Ovary (tissue), 9 donors: ENCODE data around the gene PMEL. TPM values are rescaled to one million over a fixed set of nuclear protein-coding genes. Genes with fewer than 3 reads are reported as not detected.
"Not testable (repeated sequence)": the region's sequence is repeated elsewhere in the genome, so short reads cannot be mapped to it uniquely, and the experiment has no call there.

ENCODE experiments used
- DNase-seq, 5 donors: peaks; one replicate each; pipeline ENCODE4 v3.0.0-alpha.2; 2019 to 2020
- H3K27ac ChIP-seq, 2 donors: fragments of 200-600 bp; one replicate each; pipeline versions ENCODE4 v1.5.1 to v1.8.0; 2019 to 2022
- H3K27me3 ChIP-seq: fragments of 200-600 bp; one replicate; pipeline ENCODE4 v1.8.0; 2022
- H3K36me3 ChIP-seq: fragments of 200-600 bp; sonication (generic); one replicate; pipeline ENCODE4 v1.5.1; 2019
- H3K4me1 ChIP-seq: one replicate; pipeline ENCODE4 v1.8.1; 2013; ENCODE audit warnings: mild to moderate bottlenecking, moderate library complexity; ENCODE audit not compliant: insufficient read depth
- H3K4me3 ChIP-seq: fragments of 200-600 bp; sonication (generic); one replicate; pipeline ENCODE4 v1.5.1; 2017
- H3K9me3 ChIP-seq, 2 donors: fragments of 200-600 bp in 1 of 2; sonication (generic) in 1 of 2; one replicate each; pipeline versions ENCODE4 v1.5.1 to v1.8.1; 2013 to 2019; ENCODE audit warnings: mild to moderate bottlenecking in 1 of 2, moderate library complexity in 1 of 2
- EP300 ChIP-seq: sonication (generic); formaldehyde crosslinking; IDR thresholded peaks from one replicate; pipeline ENCODE4 v1.6.1; 2017; ENCODE audit warnings: antibody characterized with exemption
- POLR2A ChIP-seq: fragments of 450-650 bp; IDR thresholded peaks from one replicate; pipeline ENCODE4 v1.6.1; 2017; ENCODE audit warnings: antibody characterized with exemption, mild to moderate bottlenecking, moderate library complexity
- WGBS, 3 donors: extraction: QIAGEN DNeasy Blood & Tissue Kit in 1 of 3; methylation state at CpG; one replicate each; pipeline versions ENCODE4 v1.1.5 to v1.1.7; 2013 to 2017; 5-methylcytosine and 5-hydroxymethylcytosine counted together
- intact Hi-C, 4 donors: fragments of 100-400 bp; cut with DNase I; formaldehyde crosslinking; loops; one replicate each; pipeline versions ENCODE4 v1.11.0 to v1.15.1; 2022 to 2023
- polyA plus RNA-seq, 2 donors: library from polyadenylated mRNA; stranded (reverse); fragments of 200-250 nt in 1 of 2; fragments of 350-450 nt in 1 of 2; fragmentation: Illumina TruSeq in 1 of 2; extraction: RNeasy Lipid Tissue Mini Kit (QIAGEN cat#74804) in 1 of 2; gene quantifications; one replicate each; pipeline ENCODE4 v1.2.3, GENCODE V29; 2013 to 2014
- total RNA-seq, 7 donors: library from RNA; depleted of rRNA in 2 of 7; stranded (reverse); fragments of >200 nt in 2 of 7; fragmentation: NEBNext Ultra II Directional in 3 of 7; extraction: Animal tissue kit (Norgen Biotek cat#: 25700) in 3 of 7; gene quantifications; one replicate each; pipeline versions ENCODE4 v1.1.0 to v1.2.4, GENCODE V29; 2016 to 2023
- TF ChIP-seq, protein P1 (sequence below), 3 donors: fragments of 450-650 bp in 2 of 3; fragments of 200-600 bp in 1 of 3; IDR thresholded peaks; one replicate each; pipeline versions ENCODE4 v1.5.1 to v1.8.0; 2016 to 2022; ENCODE audit warnings: antibody characterized with exemption in 3 of 3, mild to moderate bottlenecking in 1 of 3
- donor health status: DM: no; HTN: no; CAD: no; lungs with moderate emphysema.
- donor health status: DM: no; HTN: no; CAD: no.
- donor health status: Bipolar disorder and iron deficiency.
- donor health status: DM: yes; HTN: yes; CAD: no.
- donor health status: DM: no; HTN: no; CAD: no.
- donor health status: DM: yes; HTN: yes; CAD: no.

The PMEL gene
- total and polyA plus RNA-seq, 9 donors, result 2.0 to 11.5 (median 3.6) TPM

DNA sequence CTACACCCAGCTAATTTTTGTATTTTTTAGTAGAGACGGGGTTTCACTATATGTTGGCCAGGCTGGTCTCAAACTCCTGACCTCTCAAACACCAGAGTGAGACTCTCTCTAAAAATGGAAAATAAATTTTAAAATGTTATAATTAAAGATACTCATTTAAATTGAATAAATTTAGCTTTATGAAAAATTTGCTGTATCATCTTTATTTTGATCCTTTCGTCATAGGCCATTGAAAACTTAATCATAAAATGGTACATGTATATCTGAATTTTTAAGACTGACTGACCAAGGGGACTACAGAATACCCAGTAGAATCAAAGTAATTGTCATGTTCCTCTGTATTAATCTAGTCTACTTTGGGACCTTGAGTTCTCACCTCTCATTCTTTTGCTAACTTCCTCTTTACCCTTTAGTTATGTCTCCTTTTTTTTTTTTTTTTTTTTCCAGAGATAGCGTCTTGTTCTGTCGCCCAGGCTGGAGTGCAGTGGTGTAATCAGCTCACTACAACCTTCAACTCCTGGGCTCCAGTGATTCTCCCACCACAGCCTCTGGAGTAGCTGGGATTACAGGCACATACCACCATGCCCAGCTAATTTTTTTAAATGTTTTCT lies 17.5 kb upstream of the PMEL start:
- Histone ChIP-seq H3K9me3 (no peaks in the 10 kb centered on the region), H3K36me3 (no peaks in the 10 kb centered on the region), H3K4me3 (no peak overlapping the region), H3K27ac (no peak overlapping the region), H3K4me1 (no peaks in the 10 kb centered on the region), H3K27me3 (no peaks in the 10 kb centered on the region)
- TF ChIP-seq POLR2A, result no peak
- TF ChIP-seq, protein P1, sequence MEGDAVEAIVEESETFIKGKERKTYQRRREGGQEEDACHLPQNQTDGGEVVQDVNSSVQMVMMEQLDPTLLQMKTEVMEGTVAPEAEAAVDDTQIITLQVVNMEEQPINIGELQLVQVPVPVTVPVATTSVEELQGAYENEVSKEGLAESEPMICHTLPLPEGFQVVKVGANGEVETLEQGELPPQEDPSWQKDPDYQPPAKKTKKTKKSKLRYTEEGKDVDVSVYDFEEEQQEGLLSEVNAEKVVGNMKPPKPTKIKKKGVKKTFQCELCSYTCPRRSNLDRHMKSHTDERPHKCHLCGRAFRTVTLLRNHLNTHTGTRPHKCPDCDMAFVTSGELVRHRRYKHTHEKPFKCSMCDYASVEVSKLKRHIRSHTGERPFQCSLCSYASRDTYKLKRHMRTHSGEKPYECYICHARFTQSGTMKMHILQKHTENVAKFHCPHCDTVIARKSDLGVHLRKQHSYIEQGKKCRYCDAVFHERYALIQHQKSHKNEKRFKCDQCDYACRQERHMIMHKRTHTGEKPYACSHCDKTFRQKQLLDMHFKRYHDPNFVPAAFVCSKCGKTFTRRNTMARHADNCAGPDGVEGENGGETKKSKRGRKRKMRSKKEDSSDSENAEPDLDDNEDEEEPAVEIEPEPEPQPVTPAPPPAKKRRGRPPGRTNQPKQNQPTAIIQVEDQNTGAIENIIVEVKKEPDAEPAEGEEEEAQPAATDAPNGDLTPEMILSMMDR (IDR thresholded peaks at IDR 0.05), result no peak
- no peak for TF ChIP-seq EP300
- 63 to 66% (median 66%) methylated on average over 4 of the region's 4 CpGs for WGBS, 3 donors
- intact Hi-C loops, result no loop called here
- DNase-seq, result no peak

DNA sequence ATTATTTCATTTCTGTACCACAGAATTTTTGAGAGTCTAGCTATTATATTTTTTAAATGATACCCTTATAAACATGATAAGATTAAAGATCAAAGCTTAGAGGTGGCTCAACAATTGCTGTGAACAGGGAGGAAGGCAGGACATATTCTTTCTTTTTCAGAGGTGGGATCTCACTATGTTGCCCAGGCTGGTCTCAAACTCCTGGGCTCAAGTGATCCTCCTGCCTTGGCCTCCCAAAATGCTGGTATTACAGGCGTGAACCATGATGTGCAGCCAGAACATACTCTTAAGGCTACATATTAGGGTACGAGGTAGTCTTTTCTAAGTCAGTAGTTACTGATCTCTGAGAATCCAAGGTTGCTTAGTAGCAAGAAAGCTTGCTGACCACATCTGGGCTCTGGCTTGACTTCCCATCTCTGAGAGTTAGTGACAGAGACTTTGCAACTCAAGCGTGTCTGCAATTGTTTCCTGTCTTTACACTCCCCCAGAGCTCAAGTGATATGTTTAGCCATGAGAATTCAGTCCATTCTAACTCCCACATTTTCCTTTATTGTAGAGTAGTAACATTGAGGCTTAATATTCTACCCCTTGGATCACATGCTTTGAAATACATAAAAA lies 16.6 kb upstream of the PMEL start:
- TF ChIP-seq, protein P1 (IDR thresholded peaks at IDR 0.05), result no peak
- TF ChIP-seq EP300 (no peak), POLR2A (no peak)
- intact Hi-C loops, result no loop called here
- Histone ChIP-seq H3K27me3 (no peaks in the 10 kb centered on the region), H3K4me1 (no peaks in the 10 kb centered on the region), H3K36me3 (no peaks in the 10 kb centered on the region), H3K9me3 (no peaks in the 10 kb centered on the region), H3K27ac (no peak overlapping the region), H3K4me3 (no peak overlapping the region)
- 33 to 48% (median 47%) methylated on average over 3 of the region's 3 CpGs for WGBS, 3 donors
- no peak for DNase-seq

DNA sequence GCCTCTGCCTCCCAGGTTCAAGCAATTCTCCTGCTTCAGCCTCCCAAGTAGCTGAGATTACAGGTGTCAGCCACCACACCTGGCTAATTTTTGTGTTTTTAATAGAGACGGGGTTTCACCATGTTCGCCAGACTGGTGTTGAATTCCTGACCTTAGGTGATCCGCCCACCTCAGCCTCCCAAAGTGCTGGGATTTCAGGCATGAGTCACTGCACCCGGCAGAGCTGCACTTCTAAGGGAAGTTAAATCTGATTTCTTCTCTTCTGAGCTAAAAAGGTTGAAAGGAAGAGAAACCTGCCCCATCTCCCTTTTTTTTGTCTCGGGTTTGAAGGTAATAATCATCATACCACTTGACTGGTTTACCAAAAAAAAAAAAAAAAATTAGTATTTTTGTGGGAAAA lies 16.0 kb upstream of the PMEL start:
- H3K36me3 ChIP-seq, H3K4me3 ChIP-seq, H3K27me3 ChIP-seq, intact Hi-C loops, H3K9me3 ChIP-seq, H3K4me1 ChIP-seq, H3K27ac ChIP-seq, DNase-seq: not testable (repeated sequence)
- WGBS, 3 donors, result 57 to 71% (median 66%) methylated on average over 5 of the region's 5 CpGs

DNA sequence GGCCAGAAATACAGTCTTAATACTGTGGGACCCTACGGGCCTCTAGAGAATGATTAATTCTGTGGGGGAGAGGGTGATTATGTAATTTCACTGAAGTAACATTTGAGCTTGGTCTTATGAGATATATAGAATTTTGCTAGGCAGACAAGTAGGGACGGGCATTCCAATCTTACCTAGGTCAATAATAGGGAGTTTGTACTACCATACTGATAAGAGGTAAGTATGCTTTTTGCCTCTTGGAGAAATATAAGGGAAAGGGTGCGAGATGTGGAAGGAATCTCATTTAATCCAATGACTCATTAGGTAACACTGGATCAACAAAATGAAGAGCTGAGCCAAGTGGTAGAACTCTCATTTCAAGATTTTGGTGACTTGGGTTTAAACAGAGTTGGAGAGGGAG lies 13.2 kb upstream of the PMEL start:
- 82 to 91% (median 87%) methylated on average over 3 of the region's 3 CpGs for whole genome bisulfite sequencing, 3 donors
- no peak overlapping the region for H3K4me3 ChIP-seq
- no peak for DNase-seq
- H3K9me3 ChIP-seq, result no peaks in the 10 kb centered on the region
- intact Hi-C loops, result no loop called here
- no peaks in the 10 kb centered on the region for H3K27me3 ChIP-seq
- no peak overlapping the region for H3K27ac ChIP-seq
- no peaks in the 10 kb centered on the region for H3K36me3 ChIP-seq
- peaks cover 2% of the 10 kb centered on the region for H3K4me1 ChIP-seq
- TF ChIP-seq POLR2A, result no peak
- no peak for TF ChIP-seq EP300
- TF ChIP-seq, protein P1 (IDR thresholded peaks at IDR 0.05), result no peak

DNA sequence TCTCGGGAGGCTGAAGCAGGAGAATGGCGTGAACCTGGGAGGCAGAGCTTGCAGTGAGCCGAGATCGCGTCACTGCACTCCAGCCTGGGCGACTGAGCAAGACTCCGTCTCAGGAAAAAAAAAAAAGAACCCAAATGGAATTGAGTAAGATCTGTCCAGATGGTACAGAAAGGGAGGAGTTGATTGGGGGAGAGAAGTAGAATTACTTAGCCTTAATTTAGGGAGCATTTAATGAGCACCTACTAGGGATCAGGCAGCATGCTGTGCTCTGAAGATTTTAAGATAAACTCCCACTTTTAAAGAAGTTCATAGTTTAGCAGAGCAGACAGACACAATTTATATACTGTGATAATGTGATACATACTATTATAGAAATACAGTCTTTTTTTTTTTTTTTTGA lies 12.6 kb upstream of the PMEL start:
- TF ChIP-seq EP300 (no peak), POLR2A (no peak)
- TF ChIP-seq, protein P1 (IDR thresholded peaks at IDR 0.05), result no peak
- Histone ChIP-seq H3K36me3 (no peaks in the 10 kb centered on the region), H3K27ac (no peak overlapping the region), H3K27me3 (no peaks in the 10 kb centered on the region), H3K4me1 (peaks cover 2% of the 10 kb centered on the region), H3K9me3 (no peaks in the 10 kb centered on the region), H3K4me3 (no peak overlapping the region)
- intact Hi-C loops, result no loop called here
- WGBS, 3 donors, result 94 to 97% (median 95%) methylated on average over 7 of the region's 7 CpGs
- DNase-seq, result no peak
